Femur (tissue), 1 donor: ENCODE measurements around the gene PAQR5.
"Not testable (repeated sequence)": the region's sequence is repeated elsewhere in the genome, so short reads cannot be mapped to it uniquely, and the experiment has no call there.

Experiments
- DNase-seq: peaks from one replicate; pipeline ENCODE4 v3.0.0-alpha.2; 2017

The PAQR5 gene, protein sequence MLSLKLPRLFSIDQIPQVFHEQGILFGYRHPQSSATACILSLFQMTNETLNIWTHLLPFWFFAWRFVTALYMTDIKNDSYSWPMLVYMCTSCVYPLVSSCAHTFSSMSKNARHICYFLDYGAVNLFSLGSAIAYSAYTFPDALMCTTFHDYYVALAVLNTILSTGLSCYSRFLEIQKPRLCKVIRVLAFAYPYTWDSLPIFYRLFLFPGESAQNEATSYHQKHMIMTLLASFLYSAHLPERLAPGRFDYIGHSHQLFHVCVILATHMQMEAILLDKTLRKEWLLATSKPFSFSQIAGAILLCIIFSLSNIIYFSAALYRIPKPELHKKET

DNA sequence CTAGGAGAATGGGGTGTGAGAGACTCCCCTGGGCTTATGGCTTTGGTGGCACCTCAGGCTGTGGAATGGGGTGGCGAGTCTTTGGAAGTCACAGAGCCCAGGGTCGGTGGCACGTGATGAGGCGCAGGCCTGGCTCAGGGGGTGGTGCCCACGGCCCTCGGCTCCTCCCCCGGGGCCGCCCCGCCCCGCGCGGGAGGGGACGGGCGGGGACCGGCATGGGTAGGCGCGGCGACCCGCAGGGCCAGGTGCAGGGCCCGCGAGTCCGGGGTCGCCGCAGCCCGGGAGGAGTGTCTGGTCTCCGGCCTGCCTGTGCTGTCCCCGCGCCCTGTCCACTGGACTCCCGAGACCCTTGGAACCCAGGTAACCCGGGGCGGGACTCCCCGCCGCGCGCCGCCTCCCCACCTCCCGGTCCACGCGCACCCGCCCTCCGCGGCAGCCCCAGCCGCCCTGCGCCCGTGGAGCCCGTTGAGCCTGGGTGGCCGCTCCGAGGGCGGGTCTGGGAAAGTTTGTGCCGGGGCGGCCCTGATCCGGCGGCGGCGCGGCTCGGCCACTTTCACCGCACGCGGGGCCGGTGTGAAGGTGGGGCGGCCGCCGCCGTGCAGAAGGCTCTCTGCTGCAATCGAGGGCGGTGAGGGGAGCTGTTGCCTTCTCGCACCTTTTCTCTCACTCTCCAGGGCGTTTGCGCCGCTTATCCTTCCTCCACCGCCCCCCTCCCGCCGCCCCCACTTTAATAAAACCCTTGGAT lies at the start of gene PAQR5:
PAQR5 (plus strand) TSS at position 216 of the 745 bp plus-strand sequence. CDS start 61,169 bp downstream, outside the sequence.
- no peak for DNase-seq

DNA sequence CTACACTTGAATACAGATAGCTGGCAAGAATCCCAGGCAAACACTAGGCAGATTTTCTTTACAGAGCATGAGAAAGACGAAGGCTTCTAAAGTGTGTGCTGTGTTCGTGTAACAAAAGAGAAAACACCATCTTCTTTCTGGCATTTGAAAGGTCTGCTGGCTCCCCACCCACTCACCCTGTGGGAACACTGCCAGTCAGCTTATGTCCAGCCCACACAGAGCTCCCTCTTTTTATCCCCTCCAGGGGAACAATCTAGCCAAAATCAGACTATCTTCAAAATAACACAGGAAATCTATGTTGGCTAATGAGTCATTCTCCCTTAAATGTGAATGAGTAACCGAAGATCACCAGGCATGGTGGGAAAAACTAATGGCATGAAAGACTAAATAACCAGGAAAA lies 45.6 kb upstream of the PAQR5 start:
- DNase-seq, result no peak

DNA sequence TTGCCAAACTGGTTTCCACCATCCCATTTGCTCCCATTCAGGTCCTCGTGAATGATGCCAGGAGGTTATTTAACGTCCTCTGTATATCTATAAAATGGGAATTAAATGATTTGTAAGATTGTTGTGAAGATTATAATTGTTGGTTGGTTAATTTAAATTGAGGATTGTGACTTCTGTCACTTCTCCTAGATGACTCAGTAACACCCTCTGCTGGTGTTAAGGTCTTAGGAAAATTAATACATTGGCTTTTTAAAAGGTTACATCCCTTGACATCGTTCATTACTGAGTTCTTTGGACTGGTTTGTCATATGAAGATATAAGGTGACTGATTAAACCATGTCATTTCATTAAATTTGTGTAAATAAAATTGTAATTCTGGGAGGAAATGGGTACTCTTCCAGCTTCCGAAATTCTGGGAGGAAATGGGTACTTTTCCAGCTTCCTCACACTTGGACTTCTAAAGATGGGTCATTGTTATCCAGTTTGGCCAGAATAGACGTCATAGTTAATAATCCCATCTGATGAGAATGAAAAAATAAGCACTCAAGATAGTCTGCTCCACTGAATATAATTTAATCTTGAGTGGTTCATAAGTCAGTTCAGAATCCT lies 33.3 kb upstream of the PAQR5 start:
- no peak for DNase-seq

DNA sequence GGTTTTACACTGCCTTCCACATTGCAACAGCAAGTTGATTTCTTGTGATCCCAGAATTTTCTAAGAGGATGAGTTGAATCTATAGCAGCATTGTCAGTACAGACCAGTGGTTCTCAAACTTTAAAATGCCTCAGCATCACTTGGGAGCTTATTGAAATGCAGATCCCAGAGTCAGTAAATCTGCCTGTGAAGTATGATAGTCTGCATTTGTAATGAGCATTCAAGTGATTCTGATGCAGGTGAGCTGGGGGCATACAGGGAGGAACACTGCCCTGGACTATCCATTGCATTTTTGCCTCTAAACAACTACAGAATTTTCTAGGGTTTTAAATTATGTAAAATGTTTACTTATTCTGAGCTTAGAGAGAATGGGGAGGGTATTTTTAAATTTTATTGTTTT lies 27.5 kb upstream of the PAQR5 start:
- DNase-seq, result no peak

DNA sequence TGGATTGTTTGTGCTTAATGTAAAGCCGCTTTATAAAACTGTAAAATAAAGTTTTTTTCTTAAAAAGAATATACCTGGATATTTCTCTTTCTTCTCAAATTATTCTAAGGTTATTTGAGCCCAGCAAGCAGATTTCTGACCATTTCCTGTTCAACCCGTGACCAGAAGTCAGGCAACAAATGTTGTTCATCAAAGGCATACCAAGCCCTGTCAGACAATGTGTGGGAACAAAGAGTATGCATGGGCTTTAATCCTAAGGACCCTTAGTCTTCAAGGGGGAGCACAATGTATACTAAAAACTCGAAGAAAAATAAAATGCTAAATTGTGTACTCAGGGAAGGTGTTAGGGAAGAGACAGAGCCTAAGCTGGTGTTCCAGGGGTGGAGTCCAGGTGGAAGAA lies 26.6 kb upstream of the PAQR5 start:
- DNase-seq, result no peak

DNA sequence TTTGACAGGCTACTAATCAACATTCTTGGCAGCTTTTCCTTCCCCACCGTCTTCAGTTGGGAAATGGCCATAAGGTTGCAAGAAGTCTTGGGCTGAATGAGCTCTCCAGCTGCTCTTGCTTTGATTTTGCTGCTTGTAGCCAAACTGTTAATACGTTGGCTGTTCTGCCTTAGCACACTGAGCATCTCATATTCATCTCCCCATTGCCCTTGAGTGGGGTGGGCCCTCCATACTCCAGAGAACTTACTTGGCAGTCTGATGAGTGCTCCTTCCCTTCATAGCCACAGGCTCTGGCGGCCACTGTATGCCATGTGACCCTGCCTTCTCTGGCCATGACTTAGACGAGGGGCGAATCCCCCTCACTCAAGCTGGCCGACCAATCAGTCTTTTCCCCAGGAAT lies 25.8 kb upstream of the PAQR5 start:
- DNase-seq, result no peak

DNA sequence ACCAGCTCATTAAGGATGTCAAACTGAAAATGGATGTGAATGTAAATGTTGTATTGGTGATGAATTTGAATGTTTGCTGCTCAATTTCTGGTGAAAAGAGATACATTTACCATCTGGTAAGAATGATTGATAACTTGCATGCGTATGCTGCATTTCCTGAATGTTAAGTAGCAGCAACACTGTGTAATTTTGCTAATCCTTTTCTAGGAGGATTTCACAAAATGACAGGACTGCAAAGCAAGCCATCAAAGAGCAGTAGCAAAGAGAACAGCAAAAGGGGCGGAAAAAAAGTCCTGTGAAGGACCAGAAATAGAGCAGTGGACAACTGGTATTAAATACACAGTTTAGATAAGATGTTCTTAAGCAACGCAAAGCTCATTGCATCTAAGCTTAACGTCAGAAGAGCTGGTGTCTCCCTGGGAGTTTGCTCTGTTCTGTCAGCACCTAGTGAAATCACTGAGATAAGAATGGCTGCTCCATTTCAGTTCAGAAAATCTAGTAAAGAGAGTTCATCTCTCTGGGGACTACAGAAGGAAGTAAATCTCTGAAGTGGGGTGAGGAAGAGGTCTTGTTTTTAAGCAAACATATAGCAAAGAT lies 23.5 kb upstream of the PAQR5 start:
- DNase-seq, result no peak

DNA sequence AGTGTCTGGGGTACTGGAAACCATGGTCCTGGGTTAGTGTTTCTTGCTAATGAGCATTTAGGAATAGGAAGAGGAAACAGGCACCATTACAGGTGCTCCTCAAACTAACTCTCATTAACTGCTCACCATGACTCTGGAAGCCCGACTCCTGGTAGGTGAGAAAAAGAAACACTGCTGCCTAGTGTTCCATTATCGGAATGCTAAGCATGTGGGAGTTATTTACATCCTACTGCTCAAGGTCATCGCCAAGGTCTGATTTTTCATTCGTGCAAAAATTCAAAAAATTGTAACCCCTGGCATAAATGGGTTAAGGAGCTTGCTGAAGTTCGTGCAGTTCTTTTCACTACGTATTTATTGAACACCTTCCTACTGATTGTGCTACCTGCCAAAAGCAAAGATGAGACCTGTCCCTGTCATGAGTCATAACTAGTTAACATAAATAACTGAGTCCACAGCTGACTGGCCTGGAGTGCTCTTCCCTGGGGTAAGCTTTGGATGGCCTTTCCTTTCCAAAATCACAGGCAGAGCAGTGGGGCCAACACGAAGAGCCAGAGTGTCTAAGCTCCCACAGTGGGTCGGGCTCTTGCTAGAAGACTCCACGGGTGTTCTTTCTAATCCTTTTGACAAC lies 22.7 kb upstream of the PAQR5 start:
- no peak for DNase-seq

DNA sequence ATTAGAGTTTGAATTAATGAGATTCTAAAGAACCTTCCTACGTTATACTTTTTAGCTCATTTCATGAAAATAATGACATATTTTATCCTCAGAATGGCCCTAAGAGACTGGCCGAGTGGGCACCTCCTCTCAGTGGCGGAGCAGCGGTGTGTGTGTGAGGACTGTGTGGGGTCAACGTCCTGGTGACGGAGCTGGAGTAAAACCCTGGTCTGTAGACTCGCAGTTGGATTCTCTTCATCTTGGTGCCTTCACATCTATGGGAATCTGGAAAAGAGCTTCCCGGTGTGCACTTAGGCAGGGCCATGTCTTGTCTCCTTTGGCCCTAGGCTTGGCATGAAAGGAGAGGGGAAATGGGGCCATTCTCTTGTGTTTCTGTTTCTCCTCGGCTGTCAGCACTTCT lies 21.4 kb upstream of the PAQR5 start:
- no peak for DNase-seq

DNA sequence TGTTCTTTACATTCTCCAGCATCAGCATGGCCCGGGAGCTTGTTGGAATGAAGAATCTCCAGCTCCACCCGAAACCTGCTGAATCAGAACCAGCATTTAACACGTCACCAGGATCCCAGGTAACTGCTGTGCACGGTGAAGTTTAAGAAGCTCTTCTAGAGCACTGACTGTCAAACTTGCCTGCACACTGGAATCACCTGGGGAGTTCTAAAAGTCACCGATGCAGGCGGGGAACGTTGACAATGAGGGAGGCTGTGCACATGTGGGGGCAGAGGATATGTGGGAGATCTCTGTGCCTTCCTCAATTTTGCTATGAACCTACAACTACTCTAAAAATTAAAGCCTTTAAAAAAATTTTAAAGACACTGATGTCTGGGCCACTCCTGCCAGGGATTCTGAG lies 19.1 kb upstream of the PAQR5 start:
- DNase-seq, result no peak

DNA sequence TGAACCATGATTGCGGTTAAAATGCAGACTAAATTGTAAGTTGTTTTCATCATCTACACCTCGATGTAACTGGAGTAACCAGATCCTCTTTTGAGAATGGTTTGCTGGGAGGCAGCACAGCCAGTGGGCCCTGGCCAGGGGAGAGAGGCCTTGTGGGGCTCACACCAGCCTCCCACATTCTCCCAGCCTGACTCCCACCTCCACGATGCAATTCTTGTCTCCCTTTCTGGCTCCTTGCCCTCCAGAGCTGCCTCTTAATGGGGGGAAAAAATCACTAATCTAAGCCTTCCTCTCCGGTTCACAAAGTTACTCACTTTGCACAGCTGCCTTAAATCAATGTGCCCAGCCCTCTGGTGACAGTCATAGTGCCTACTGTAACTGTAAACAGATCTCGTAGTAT lies 17.9 kb upstream of the PAQR5 start:
- no peak for DNase-seq

DNA sequence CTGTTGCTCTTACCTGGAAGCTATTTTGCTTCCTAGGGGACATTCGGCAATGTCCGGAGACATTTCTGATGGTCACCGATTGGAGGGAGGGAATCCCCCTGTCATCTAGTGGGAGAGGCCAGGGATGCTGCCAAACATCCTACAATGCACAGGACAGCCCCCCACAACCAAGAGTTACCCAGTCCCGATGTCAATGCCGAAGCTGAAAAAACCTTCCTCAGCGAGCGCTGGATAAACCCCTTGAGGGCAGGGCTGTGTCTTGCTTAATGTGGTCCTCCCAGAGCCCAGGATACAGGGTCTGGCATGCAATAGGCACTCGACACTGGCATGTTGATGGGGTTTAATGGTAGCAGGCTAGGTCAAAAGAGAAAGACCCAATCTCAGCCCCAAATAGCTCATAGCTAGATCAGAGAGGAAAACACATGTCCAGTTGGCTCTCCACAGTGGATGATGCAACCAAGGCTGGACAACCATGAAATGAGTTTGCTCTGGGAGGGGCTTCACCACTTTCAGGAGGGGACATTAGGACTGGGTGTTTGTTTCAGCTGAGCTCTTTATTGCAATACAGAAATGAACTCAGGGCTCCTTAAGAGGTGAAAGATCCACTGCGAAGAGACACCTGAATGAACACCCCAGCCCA lies 16.5 kb upstream of the PAQR5 start:
- no peak for DNase-seq

DNA sequence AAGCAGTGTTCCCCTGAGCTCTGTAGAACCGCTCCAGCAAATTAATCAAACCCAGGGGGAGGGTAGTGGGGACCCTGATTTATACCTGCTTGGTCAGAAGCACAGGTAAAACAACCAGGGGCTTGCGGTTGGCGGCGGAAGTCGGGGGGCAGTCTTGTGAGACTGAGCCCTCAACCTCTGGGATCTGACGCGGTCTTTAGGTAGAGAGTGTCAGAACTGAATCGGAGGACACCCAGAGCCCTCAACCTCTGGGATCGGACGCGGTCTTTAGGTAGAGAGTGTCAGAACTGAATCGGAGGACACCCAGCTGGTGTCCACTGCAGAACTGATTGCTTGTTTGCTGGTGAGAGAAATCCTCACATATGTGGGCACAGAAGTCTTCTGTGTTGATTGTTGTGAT lies 12.9 kb upstream of the PAQR5 start:
- DNase-seq, result no peak

DNA sequence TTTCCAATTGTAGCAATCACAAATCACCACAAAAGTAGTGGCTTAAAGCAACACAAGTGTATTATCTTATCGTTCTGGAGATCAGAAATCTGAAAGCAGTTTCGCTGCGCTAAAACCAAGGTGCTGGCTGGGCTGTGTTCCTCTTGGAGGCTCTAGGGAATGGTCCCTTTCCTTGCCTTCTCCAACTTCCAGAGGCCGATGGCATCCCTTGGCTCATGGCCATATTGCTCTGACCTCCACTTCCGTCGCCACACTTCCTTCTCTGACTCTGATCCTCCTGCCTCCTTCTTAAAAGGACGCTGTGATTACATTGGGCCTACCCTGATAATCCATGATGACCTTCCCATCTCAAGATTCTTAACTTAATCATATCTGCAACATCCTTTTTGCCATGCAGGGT lies 10.7 kb upstream of the PAQR5 start:
- DNase-seq, result no peak

DNA sequence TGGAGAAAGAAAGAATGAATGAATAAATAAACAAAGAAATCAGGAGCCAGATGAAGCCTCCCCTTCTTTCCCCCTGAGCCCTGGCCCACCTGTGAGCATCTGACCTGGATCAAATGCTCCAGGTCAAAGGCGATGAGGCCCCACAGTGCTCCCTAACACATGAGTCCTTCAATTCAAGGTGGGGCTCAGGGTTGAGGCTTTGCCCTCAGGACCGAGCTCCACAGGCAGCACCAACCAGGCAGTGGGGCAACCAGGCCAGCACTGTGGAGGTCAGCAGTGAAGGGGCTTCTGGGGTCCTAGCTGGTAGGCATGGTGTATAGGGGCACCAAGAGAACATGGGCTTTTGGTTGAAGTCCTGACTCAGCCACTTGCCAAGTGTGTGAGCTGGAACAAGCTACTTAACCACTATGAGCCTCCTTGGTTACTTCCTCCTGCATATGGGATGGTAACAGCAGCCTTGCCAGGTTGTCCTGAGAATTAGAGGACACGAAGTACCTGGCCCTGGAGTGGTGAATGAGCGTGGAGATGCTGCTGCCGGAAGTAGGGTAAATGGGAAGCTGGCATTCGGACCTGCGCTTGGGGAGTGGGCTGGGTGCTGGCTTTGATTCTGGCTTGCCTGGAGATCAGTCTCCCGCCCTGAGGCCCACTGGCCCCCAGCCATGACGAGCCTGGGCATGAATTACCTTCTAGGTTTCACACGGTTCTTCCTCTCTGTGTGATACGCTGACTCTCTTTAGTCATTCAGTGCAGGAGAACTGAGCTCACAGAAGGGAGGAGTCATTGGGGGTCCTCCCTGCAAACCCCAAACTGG lies 10.0 kb upstream of the PAQR5 start:
- DNase-seq, result no peak

DNA sequence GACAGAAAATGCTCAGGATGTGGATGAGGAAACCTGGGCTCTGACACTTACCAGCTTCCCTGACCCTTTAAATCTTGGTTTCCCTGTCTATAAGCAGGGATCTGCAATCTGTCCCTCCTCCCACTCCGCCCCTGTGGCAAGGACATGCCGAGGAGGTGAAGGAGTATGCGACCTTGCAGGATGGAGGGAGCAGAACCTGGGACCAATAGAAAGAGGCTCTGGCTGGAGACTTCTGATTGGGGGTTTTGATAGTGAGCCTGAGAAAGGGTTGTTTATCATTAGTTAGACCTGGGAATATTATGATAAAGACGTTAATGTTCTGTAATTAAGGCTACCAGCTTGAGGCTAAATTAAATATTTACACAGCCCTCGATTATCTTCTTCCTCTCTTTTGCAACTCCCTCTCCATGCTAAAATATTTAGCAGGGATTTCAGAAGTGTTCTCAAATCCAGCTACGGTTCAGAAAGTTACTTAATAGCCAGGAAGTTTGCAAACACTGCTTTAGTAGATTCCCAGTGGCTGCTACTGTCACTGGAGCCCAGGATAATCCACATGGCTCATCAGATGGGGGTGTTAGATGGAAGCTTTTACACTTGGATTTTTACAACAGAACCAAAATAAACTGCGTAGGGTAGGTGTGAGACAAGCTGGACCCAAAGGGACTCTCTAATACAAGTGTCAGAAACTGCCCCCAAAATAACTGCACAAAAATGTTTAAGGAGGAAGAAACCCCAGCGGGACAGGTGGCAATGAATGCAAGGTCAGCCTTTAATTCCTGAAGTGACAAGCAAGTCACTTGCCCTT lies 9.2 kb upstream of the PAQR5 start:
- DNase-seq, result no peak

DNA sequence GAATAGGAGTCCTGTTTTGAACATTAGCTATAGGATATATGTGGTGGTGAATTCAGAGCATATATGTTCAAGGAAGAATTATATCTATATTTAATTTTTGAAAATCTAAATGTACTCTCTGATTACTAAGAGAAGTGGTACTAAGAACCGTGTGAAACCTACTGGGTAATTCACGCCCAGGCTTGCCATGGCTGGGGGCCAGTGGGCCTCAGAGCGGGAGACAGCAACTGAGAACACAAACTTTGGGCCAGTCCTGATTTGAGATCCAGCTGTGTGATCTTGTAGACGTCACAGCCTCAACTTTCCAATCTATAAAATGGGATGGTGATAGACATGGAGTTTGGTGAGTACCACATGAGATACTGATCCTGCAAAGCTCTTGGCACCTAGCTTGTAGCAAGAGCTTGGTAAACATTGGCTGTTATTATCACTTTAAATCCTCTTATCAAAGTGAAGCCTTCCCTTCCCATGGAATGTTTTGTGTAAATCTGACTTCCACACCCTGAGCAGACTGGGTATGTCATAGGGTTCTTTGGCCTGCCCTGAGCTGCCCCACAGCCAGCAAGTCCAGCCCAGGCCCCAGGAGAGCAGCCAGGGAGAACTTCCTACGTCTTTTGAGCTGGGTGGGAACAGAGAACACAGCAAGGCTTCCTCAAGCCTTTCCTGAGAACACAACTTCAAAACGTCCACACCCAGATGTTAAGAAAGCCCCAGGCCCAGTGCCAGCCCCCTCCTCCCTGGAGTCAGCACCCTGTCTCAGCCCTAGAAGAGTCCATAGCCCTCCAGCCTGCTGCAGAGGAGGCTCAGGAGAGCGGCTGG lies 8.2 kb upstream of the PAQR5 start:
- no peak for DNase-seq

DNA sequence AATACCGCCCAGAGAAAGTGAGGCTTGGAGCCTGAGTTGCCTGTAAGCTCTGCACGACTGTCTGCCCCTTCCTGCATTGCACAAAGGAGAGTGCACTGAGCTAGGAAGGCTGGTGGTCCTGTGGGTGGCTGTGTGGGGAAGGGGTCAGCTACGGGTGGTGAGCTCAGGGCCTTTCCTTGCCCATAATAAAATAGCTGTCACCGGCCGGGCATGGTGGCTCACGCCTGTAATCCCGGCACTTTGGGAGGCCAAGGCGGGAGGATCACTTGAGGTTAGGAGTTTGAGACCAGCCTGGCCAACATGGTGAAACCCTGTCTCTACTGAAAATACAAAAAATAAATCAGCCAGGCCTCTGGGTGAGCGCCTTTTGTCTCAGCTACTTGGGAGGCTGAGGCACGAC lies 7.1 kb upstream of the PAQR5 start:
- not testable (repeated sequence) for DNase-seq

DNA sequence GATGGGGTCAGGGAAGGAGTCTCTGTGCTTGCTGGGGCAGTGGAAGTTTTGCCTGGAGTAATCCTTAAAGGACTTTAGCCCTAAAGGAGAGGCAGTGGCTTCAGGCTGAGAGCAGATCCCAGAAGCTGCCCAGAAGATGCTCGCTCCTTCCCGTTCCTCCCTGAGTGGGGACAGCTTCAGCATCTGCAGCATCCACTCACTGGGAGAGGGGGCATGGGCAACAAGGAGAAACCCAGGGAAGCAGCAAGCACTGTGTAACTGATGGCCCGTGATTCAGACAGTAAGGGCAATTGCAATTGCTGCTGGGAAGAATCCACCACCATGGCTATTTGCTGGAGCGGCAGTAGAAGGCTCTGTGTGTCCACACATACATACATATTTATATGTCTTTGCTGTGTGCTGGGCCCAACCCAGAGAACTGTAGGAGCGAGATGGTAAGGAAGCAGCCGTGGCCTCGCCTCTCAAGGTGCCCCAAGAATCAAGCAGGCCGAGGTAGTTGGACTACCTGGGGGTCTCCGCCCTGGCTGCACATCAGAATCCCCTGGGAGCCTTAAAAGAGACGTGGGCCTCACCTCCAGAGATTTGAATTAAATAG lies 5.8 kb upstream of the PAQR5 start:
- DNase-seq, result no peak
